CMK (cell line): ENCODE measurements around the gene SRPK3.

Experiments
- DNase-seq: peaks from one replicate; pipeline ENCODE4 v3.0.0-alpha.2; 2010; ENCODE audit warnings: low read depth

The SRPK3 gene

GRCh38 chrX:153831429-153832150, 50.7 kb downstream of the SRPK3 start:
- DNase-seq = no peak

- no peak for DNase-seq
These were observed 51.9 kb downstream of the SRPK3 start for GRCh38 chrX:153832728-153833127.
